Measurements from ENCODE around the gene CNKSR2.
"Not testable (repeated sequence)": the region's sequence is repeated elsewhere in the genome, so short reads cannot be mapped to it uniquely, and the experiment has no call there.

CNKSR2 gene

GRCh38 chrX:21457718-21458117 is 83.5 kb downstream of the CNKSR2 start:
- DNase-seq: no peak

DNA sequence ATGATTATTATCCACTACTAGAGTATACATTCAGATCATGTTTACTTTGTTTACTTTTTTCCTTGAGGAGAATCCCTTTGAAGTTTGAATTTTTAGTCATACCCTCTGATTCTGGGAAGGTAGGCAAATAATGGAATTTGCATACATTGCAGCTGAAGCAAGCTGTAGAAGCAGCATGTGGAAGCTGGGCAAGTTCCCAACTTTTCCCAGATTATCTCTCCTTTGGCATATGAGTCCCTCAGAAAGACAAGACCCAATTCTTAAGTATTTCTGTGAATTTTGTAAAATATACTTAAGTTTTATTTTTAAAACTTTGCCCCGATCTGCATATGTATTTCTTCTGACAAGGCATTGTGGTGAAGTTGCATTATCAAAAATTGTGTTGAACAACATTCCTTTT is 94.9 kb downstream of the CNKSR2 start:
- DNase-seq: no peak

DNA sequence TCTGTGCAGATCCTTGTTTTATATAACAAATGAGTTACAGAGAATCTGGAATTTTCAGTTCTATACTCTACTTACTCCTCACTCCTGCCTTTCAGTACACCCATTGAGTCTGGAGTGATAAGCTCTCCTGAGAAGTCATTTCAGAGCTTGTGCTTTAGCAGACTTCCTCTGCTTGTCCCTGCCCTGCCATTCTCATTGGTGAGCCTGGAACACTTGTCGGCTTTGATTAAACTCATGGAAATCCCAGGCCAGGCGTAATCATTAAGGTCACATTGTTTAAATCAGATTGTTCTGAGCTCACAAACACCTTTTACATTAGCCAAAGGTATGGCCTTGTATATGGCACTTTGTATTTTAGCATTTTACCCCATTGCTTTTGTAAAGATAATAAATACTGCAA is 102.7 kb downstream of the CNKSR2 start:
- no peak for DNase-seq

DNA sequence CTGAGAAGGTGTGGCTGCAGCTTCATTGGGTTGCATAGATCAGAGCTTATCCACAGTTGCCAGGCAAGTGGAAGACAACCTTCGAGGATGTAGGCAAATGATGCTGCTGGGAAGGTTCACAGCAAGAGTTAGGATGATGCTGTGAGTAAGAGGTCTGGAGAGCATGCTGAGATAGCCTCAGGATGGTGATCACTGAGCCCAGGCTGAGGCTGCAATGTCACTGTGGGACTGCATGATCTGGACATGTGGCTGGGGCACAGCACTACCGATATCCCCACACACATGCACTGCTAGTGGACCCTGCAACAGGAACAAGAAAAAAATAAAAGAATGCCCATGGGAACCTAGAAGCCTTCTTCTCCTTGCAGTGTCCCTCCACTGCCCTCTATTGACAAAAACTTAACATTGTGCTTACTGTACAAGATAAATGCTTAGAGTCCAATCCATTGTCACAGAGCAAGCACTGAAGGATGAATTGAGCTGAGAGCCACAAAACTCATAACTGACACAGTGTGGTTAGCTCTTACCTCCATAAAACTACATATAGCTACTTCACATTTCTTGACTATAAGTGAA is 105.6 kb downstream of the CNKSR2 start:
- DNase-seq: no peak

DNA sequence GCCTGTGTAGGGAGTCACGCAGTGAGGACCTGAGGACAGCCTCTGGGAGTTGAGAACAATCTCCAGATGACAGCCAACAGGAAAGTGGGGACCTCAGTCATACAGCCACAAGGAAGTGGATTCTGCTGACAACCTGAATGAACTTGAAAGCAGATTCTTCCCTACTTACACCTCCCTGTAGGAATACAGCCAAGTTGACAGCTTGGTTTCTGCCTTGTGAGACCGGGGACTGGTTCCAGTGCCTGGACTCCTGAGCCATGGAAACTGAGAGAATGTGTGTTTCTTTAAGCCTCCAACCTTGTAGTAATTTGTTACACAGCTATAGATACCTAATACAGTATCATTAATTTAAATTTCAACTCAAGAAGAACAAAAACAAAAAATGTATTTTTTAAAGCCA is 107.5 kb downstream of the CNKSR2 start:
- no peak for DNase-seq

GRCh38 chrX:21484051-21484450 is 109.8 kb downstream of the CNKSR2 start:
- not testable (repeated sequence) for DNase-seq

- DNase-seq: no peak
Measured at GRCh38 chrX:21487832-21488231, 113.6 kb downstream of the CNKSR2 start.

DNA sequence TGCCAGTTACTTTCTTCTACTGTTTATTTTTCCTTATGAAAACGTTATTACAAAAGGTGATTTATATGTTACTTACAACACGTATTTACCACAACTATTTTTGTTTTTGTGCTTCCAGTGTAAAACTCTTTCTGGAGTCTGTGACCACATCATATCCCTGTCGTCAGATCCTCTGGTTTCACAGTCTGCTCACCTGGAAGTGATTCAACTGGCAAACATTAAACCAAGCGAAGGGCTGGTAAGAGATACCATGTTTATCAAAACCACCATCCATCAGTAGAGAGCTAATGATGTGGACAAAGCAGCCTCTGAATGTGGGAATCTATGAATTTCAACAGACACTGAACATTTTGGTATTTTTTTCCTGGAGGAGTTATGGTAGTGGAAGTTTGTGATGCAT is 116.1 kb downstream of the CNKSR2 start:
- DNase-seq: no peak

GRCh38 chrX:21493226-21493830 is 119.1 kb downstream of the CNKSR2 start:
- DNase-seq: no peak

DNA sequence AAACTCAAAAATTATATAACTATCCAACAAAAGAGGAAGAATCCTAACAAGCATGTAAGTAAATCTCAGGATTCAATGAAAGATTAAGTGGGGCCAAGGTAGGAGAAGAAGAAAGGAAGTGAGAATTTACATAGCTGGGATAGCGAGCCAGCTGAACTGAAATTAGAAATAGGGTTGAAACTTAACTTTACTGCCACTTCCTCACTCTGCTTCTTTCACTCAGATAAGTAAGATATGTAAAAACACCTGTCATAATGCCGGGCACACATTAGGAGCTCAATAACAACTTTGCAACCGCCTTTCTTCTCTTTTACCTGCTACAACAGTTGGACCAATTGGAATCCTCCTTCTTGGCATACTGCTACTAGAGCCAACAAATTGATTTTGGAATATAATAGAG is 129.4 kb downstream of the CNKSR2 start:
- no peak for DNase-seq

DNA sequence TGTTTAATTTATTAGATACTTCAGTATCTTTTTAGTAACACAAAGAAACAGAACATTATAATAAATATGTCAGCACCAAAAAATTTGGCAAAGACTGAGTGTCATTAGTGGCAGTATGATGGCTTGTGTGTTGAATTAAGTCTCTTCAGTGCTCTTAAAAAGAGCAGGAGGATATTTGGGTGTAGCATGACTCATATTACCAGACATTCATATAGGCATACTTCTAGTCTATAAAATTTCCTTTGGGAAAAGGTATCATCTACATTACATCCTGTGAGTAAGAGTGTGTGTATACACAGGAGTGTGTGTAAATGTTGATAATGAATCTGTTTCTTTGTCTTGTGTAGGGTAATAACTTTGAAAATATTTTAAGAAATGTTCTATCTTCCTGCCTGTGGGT is 135.7 kb downstream of the CNKSR2 start:
- no peak for DNase-seq

- no peak for DNase-seq
Measured at GRCh38 chrX:21524008-21524407, 149.8 kb downstream of the CNKSR2 start.

DNA sequence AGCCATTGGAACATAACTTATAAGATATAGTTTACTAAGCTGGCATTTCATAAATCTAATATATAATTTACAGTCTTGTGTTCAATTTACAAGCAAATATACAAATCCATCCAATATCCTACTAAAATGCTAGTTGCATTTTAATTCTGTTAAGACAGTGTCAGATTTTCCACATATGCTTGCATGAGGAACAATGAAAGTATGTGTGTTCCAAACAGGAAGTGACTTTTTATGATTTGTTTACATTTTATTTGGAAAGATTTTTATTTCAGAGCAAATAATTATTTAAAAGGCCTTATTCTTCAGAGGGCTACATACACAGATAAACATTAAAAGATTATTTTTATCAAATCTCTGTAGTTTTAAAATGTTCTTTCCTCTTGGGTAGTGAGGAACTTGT is 153.9 kb downstream of the CNKSR2 start:
- no peak for DNase-seq

DNA sequence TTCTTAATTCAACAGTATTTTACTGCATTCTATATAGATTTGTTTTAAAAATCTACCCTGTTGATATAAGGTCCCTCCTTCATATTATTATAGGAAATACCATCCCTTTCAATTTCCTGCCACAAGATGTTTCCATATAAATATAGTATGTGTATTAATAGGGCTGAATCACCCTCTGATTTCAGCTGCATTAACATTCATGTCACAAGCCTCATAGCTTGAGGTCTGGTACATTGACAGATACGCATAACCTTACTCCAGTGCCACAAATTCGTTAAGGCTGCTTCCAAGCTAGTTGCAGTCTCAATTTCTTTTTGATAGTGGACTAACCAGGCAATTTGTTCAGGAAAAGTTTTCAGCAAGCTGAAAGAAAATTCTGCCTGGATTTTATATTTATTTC is 155.6 kb downstream of the CNKSR2 start:
- no peak for DNase-seq

DNA sequence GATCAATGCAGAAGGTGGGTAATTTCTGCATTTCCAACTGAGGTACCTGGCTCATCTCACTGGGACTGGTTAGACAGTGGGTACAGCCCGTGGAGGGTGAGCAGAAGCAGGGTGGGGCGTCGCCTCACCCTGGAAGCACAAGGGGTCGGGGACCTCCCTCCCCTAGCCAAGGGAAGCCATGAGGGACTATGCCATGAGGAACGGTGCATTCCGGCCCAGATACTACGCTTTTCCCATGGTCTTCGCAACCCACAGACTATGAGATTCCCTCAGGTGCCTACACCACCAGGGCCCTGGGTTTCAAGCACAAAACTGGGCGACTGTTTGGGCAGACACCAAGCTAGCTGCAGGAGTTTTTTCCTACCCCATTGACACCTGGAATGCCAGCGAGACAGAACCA is 170.4 kb downstream of the CNKSR2 start:
- not testable (repeated sequence) for DNase-seq

- DNase-seq: no peak
Measured at GRCh38 chrX:21559417-21559816, 185.2 kb downstream of the CNKSR2 start.

DNA sequence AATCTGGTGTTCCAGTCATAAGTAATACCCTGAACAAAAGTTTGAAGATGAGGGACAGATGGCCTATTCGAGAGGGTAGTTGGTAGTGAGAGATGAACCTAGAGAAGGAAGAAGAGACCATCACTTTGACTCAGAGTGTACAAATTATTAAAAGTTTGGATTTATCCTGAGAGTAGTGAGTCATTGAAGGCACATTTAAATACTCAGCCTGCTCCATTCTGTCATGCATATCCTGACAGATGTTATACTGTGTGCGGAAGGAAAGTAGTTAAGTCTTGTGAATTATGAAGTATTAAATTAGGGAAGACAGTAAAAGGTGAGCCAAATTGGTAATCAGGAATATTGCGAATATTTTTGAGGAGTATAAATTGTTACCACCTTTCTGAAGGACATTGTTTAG is 190.8 kb downstream of the CNKSR2 start:
- no peak for DNase-seq

DNA sequence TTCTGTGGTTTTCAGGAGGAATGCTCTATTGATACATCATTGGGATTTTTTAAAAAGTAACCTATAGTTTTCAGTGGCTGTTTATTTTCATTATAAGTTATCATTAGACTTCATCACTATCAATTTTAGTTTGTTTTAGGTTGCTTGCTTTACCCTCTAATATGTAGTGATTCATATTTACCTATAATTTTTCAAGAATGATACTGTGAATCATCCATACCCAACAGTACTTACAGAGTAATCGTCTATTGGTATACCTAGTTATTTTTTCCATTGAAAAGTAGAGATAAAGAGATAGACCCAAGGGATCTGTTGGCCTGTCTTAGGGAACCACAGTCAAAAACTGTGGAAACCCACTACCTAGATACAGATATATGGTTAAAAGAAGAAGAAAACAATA is 200.6 kb downstream of the CNKSR2 start:
- DNase-seq: no peak

GRCh38 chrX:21581479-21581878 is 207.3 kb downstream of the CNKSR2 start:
- no peak for DNase-seq

DNA sequence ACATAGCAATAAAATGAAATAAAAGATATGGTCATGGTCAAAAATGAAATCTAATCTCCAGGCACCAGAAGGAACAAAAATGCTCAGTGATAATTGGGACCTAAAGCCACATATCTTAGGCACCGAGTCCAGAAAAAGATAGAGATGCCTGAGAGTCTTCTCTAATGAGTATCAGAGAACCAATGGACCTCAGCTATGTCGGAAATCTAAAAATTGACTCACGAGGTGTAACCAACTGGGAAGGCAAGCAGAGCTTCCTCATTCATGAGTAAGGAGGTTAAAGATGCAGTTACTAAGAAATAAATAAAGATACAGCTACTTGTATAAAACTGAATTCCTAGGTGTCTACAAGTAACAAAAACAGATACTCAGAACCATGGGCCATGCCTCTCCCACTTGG is 211.8 kb downstream of the CNKSR2 start:
- no peak for DNase-seq

GRCh38 chrX:21590012-21590776 is 216.0 kb downstream of the CNKSR2 start:
- DNase-seq: no peak

DNA sequence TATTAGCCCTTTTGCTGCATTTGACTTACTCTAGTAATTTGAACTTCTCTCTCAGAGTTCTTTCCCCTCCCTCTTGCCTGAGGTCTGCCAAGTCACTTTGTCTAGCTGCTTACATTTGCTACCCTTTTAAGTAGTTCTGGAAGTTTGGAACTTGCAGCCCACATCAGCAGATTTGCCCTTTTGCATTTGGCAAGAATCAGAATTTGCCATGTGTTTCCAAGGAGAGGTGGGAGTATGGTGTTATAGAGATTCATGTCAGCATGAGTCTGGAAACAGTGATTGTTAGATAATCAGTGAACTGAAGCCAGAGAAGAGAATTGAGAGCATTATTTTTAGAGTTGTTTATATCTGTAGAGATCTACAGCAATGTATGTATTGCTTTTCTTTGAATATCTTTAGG is 231.8 kb downstream of the CNKSR2 start:
- no peak for DNase-seq

DNA sequence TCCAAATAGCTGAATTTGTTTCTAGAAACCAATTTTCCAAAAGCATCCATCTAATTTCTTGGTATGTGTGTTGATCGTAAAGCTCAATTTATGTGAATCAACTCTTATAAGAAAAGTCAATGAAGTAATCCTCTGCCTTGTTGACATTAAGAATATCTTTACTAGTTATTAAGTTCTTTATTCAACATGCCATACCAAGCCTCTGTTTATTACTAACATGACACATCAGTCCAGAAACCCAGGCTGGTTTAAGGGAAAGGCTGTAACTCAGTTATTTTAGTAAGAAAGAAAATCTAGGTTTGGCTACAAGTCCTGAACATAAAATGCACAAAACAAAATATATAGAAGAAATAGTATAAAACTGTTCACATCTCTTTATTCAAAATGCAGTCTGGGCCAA is 235.9 kb downstream of the CNKSR2 start:
- DNase-seq: no peak

GRCh38 chrX:21612154-21612553 is 237.9 kb downstream of the CNKSR2 start:
- DNase-seq: no peak

GRCh38 chrX:21616386-21616785 is 242.2 kb downstream of the CNKSR2 start:
- DNase-seq: no peak

All from activated gamma-delta T cell treated with Interleukin-2 at 50 U/mL for 16 hours (primary cell).